ENCODE results near the gene ZBTB1.
"Not testable (repeated sequence)": the region's sequence is repeated elsewhere in the genome, so short reads cannot be mapped to it uniquely, and the experiment has no call there.

The ZBTB1 gene

DNA sequence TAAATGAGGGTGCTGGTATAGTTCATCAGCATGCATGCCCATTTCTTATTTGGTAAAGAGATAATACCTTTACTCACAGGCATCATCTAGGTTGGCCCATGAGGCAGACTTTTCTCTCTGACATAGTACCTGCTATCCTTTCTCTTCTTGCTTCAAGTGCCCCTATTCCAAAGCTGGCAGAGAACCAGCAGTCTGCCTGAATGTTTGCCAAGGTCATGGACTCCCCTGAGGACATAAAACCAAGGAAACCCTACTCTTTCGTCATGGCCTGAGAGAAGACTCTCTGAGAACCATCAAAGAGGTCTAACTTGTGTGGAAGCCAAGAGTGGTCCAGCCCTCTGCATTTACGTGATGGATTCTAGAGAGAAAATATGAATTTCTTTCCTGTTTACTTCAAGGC lies 57.1 kb downstream of the ZBTB1 start:
- no peak for DNase-seq (ENCODE audit: extremely low spot score)
- POLR2A ChIA-PET = no interaction called here
- TF ChIP-seq, protein P1, sequence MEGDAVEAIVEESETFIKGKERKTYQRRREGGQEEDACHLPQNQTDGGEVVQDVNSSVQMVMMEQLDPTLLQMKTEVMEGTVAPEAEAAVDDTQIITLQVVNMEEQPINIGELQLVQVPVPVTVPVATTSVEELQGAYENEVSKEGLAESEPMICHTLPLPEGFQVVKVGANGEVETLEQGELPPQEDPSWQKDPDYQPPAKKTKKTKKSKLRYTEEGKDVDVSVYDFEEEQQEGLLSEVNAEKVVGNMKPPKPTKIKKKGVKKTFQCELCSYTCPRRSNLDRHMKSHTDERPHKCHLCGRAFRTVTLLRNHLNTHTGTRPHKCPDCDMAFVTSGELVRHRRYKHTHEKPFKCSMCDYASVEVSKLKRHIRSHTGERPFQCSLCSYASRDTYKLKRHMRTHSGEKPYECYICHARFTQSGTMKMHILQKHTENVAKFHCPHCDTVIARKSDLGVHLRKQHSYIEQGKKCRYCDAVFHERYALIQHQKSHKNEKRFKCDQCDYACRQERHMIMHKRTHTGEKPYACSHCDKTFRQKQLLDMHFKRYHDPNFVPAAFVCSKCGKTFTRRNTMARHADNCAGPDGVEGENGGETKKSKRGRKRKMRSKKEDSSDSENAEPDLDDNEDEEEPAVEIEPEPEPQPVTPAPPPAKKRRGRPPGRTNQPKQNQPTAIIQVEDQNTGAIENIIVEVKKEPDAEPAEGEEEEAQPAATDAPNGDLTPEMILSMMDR (IDR thresholded peaks at IDR 0.05; ENCODE audit: control extremely low read depth, extremely low read depth, low read depth, missing control alignments) = no peak
- CTCF ChIA-PET = no interaction called here

DNA sequence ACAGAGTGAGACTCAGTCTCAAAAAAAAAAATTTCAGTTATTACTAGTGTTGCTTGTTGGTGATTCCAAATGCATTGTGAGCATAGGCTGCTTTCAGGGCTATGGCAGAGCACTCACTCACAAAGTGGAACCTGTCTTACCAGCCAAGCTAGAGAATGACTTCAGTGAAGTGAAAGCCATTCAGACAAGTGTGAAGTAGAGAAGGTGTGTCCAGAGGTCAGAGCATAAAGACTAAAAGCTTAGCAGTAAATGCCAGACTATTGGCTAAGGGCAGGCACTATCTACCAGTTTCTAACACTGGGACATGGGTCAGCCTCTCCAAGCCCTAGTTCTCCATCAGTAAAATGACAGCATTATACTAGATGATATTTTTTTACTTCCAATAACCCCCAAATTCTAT lies 57.9 kb downstream of the ZBTB1 start:
- TF ChIP-seq, protein P1 (IDR thresholded peaks at IDR 0.05; ENCODE audit: control extremely low read depth, extremely low read depth, low read depth, missing control alignments) = no peak
- DNase-seq (ENCODE audit: extremely low spot score) = no peak
- ChIA-PET POLR2A (no interaction called here), CTCF (no interaction called here)

DNA sequence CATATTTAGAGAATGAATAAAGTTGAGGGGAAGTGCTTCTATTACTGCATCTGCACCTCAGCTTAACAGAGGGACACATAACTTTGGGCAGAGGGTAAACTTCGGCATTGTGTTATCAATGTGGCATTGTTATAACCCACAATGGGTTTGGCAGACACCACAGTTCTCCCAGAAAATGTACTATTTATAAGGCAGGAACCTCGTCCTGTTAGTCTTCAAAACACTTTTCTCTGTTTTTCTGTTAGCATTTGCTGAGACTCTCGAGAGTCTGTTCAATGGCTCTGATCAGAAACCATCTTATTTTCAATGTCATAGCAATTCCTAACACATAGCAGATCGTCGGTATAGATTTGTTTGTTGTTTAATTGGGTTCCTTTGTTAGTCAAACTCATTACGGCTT lies 59.1 kb downstream of the ZBTB1 start:
- ChIA-PET POLR2A (no interaction called here), CTCF (interaction anchor here (0.8 to 1.2 kb wide), 2 partner anchors 12 to 28 kb away, joined by 3 read pairs; no protein-coding TSS in a partner anchor)
- TF ChIP-seq, protein P1 (IDR thresholded peaks at IDR 0.05; ENCODE audit: control extremely low read depth, extremely low read depth, low read depth, missing control alignments) = no peak
- no peak for DNase-seq (ENCODE audit: extremely low spot score)

DNA sequence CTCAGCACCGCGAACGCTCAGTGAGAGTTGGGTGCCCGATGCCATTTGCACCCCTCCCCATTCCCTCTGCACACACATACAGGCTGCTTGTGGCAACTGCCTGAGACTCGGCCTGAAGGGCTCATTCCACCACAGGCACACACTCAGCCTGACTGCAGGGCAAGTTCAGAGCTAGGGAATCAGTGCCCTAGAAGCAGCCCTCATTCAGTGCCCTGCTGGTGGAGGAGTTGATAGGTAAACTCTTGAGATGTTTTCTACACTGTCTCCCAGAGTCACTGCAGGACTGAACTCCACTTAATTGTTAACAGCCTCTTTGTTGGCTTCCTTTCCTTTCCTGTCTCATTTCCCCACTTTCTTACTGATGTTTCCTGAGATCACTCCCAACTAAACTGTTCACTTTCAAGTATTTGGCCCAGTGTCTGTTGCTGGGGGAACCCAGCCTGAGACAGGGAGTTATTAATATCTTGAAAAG lies 62.1 kb downstream of the ZBTB1 start:
- ChIA-PET CTCF (no interaction called here), POLR2A (no interaction called here)
- DNase-seq (ENCODE audit: extremely low spot score) = no peak
- TF ChIP-seq, protein P1 (IDR thresholded peaks at IDR 0.05; ENCODE audit: control extremely low read depth, extremely low read depth, low read depth, missing control alignments) = no peak

DNA sequence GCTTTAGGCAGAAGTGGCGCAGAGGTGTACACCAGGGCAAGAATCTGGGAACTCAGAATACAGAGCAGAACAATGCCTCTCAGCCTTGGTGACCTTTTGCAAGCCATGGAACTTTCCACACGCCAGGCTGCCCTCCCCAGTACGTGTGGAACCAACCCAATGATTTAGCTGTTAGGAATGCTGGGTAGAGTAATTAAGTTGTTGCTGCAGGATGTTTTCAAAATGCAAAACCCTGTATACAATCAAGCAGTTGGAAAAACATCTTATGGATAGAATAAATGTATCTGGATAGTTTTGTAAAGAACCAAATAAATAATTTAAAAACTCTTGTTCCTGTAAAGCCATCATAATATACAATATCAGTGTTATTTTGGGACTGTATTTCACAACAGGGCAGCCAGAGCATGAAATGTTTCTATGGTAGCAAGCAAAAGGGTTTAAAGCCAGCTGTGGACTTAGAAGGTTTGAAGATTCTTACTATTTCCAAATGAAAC lies 64.6 kb downstream of the ZBTB1 start:
- DNase-seq (ENCODE audit: extremely low spot score) = no peak
- TF ChIP-seq, protein P1 (IDR thresholded peaks at IDR 0.05; ENCODE audit: control extremely low read depth, extremely low read depth, low read depth, missing control alignments) = no peak
- POLR2A ChIA-PET = no interaction called here
- CTCF ChIA-PET = interaction anchor here (0.8 kb wide), 1 partner anchor 67 kb away, joined by 3 read pairs; no protein-coding TSS in a partner anchor

DNA sequence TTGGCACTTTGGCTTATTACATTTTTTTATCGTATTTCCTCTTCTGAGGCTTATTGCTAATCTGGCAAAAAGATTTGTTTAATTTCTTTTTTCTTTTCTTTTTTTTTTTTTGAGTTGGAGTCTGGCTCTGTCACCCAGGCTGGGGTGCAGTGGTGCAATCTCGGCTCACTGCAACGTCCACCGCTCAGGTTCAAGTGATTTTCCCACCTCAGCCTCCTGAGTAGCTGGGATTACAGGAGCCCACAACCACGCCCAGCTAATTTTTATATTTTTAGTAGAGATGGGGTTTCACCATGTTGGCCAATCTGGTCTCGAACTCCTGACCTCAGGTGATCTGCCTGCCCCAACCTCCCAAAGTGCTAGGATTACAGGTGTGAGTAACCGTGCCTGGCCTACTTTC lies 65.1 kb downstream of the ZBTB1 start:
- POLR2A ChIA-PET; CTCF ChIA-PET; DNase-seq (ENCODE audit: extremely low spot score): not testable (repeated sequence)

DNA sequence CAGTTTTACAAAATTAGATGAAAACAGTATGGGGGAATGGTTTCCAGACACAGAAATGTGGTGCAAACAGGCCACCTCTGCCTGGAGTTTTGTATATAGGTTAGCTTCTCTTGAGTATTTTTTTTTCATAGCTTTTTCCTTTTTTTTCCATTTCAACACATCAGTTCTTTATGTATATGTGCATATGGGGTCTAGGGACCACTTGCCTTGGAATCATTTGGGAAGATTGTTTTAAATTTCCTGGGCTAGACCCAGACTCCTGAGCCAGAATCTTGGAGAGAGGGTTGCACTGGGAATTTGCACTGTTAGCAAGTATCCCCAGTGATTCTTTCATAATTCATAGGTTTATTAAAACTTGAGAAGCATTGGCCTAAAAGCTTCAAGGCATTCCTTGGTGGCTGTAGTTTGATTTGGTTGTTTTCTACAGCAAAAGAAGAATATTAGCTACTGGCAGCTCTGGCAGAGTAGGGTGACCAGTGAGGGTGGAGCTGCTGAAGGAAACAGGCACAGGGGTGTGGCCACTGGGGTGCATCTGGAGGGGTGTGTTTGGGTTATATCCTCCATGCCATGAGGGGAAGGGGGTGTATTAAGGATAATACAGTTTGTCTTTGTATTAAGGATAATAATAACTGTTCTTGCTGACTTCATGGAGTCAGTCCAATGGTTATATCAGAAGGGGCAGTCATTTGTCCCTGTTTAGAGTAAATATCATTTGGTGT lies 68.0 kb downstream of the ZBTB1 start:
- ChIA-PET POLR2A (no interaction called here), CTCF (interaction anchor here (1.2 kb wide), 1 partner anchor 229 kb away, joined by 3 read pairs; no protein-coding TSS in a partner anchor)
- no peak for DNase-seq (ENCODE audit: extremely low spot score)
- TF ChIP-seq, protein P1 (IDR thresholded peaks at IDR 0.05; ENCODE audit: control extremely low read depth, extremely low read depth, low read depth, missing control alignments) = no peak
